22Rv1 (cell line): ENCODE results near the gene PIK3AP1.

Source experiments
- CTCF ChIP-seq: fragments of 450-650 bp; IDR thresholded peaks from 2 replicates; pipeline ENCODE4 v1.5.1; 2017; ENCODE audit warnings: mild to moderate bottlenecking
- ZFX ChIP-seq: fragments of 450-650 bp; IDR thresholded peaks from 2 replicates; pipeline ENCODE4 v1.6.1; 2017; ENCODE audit warnings: antibody characterized with exemption, borderline replicate concordance

GRCh38 chr10:96743988-96744585 lies 23.8 kb upstream of the PIK3AP1 start:
- TF ChIP-seq CTCF (peak; percentile 24; the same call in 1 of the 2 replicates), ZFX (no peak)
